ENCODE measurements around the gene ADCY6.

Gene ADCY6

GRCh38 chr12:48807981-48808380 lies 19.1 kb upstream of the ADCY6 start:
- Histone ChIP-seq H3K9me3 (no peaks in the 10 kb centered on the region), H3K27ac (no peak overlapping the region), H3K4me1 (peaks cover 0 to 12% (median 0%) of the 10 kb centered on the region in 4 donors), H3K36me3 (no peaks in the 10 kb centered on the region), H3K27me3 (no peaks in the 10 kb centered on the region), H3K4me3 (no peak overlapping the region)
- DNase-seq: no peak
- TF ChIP-seq, protein P1, sequence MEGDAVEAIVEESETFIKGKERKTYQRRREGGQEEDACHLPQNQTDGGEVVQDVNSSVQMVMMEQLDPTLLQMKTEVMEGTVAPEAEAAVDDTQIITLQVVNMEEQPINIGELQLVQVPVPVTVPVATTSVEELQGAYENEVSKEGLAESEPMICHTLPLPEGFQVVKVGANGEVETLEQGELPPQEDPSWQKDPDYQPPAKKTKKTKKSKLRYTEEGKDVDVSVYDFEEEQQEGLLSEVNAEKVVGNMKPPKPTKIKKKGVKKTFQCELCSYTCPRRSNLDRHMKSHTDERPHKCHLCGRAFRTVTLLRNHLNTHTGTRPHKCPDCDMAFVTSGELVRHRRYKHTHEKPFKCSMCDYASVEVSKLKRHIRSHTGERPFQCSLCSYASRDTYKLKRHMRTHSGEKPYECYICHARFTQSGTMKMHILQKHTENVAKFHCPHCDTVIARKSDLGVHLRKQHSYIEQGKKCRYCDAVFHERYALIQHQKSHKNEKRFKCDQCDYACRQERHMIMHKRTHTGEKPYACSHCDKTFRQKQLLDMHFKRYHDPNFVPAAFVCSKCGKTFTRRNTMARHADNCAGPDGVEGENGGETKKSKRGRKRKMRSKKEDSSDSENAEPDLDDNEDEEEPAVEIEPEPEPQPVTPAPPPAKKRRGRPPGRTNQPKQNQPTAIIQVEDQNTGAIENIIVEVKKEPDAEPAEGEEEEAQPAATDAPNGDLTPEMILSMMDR (IDR thresholded peaks at IDR 0.05): no peak
- intact Hi-C loops (cut with DNase I; ENCODE audit: low total_unique reads): no loop called here

GRCh38 chr12:48803675-48804074 lies 14.8 kb upstream of the ADCY6 start:
- intact Hi-C loops (cut with DNase I; ENCODE audit: low total_unique reads): no loop called here
- Histone ChIP-seq H3K4me3 (no peak overlapping the region), H3K27ac (no peak overlapping the region), H3K9me3 (no peaks in the 10 kb centered on the region), H3K36me3 (no peaks in the 10 kb centered on the region), H3K4me1 (no peaks in the 10 kb centered on the region), H3K27me3 (peaks cover 0 to 22% of the 10 kb centered on the region in 2 donors)
- TF ChIP-seq, protein P1 (IDR thresholded peaks at IDR 0.05): no peak
- DNase-seq: no peak

DNA sequence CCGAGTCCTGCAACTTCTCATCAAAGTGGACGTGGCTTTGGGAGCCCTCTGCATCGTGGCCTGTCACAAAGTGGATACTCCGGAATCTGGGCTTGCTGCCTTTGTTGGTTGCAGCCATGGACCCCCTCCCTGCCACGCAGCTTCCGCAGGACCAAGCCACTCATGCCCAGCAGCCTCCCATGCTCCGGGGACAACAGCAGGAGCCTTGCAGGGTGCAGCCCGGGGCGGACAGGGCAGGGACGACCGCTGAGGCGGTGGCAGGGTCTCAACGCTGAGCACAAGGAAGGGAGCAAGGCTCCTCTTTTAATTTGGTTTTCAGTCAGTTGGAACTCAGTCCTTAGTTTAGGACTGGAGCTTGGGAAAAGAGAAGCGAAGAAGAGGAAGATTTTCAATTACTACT lies 12.1 kb upstream of the ADCY6 start:
- TF ChIP-seq, protein P1 (IDR thresholded peaks at IDR 0.05): no peak
- DNase-seq: no peak
- no peak overlapping the region for H3K4me3 ChIP-seq
- H3K27me3 ChIP-seq: peaks cover 0 to 22% of the 10 kb centered on the region in 2 donors
- H3K4me1 ChIP-seq: peaks cover 0 to 1% (median 0%) of the 10 kb centered on the region in 4 donors
- no peaks in the 10 kb centered on the region for H3K9me3 ChIP-seq
- no peaks in the 10 kb centered on the region for H3K36me3 ChIP-seq
- intact Hi-C loops (cut with DNase I; ENCODE audit: low total_unique reads): no loop called here
- H3K27ac ChIP-seq: no peak overlapping the region

DNA sequence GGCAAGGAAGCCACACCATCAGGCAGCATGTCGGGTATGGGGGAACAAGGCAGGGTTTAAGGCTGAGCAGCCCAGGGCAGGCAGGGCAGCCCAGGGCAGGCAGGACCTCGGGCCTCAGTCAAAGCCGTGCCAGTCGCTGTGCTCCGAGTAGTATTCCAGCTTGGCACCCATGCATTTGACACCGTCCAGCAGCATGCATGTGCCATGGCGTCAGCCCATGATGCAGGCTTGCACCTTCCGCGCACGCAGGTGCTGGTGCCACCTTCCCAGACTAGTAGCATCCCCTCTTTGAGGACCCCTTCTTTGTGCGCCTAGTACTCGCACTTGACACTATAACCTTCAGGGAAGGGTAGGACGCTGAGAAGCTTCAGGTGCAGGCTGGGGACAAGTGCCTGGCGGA lies 11.6 kb upstream of the ADCY6 start:
- TF ChIP-seq, protein P1 (IDR thresholded peaks at IDR 0.05): no peak
- Histone ChIP-seq H3K27me3 (peaks cover 0 to 22% of the 10 kb centered on the region in 2 donors), H3K36me3 (no peaks in the 10 kb centered on the region), H3K4me3 (no peak overlapping the region), H3K9me3 (no peaks in the 10 kb centered on the region), H3K4me1 (peaks cover 0 to 6% (median 1%) of the 10 kb centered on the region in 4 donors), H3K27ac (no peak overlapping the region)
- intact Hi-C loops (cut with DNase I; ENCODE audit: low total_unique reads): no loop called here
- no peak for DNase-seq

DNA sequence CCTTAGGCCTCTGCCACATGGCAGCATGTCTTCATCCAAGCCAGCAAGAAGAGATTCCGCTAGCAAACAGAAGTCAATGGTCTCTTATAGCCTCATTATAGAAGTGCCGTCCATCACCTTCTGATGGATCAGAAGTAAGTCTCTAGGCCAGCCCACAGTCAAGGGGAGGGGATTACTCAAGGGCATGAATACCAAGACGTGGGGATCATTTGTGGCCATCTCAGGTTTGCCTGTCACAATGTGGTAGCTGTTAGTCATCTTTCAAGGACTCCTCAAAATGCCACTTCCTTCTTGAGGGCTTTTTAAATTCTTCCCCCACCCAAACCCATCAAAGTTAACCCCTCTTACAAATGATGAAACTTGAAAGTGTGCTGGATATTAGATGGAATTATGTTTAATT lies 8.1 kb upstream of the ADCY6 start:
- DNase-seq: no peak
- Histone ChIP-seq H3K27me3 (peaks cover 0 to 14% of the 10 kb centered on the region in 2 donors), H3K4me1 (peaks cover 0 to 7% (median 2%) of the 10 kb centered on the region in 4 donors), H3K4me3 (no peak overlapping the region), H3K27ac (no peak overlapping the region), H3K36me3 (no peaks in the 10 kb centered on the region), H3K9me3 (no peaks in the 10 kb centered on the region)
- intact Hi-C loops (cut with DNase I; ENCODE audit: low total_unique reads): no loop called here
- TF ChIP-seq, protein P1 (IDR thresholded peaks at IDR 0.05): no peak

Measured in tibial artery (tissue), 4 donors.